GM21381 (cell line): Measurements from ENCODE around the gene HPSE.
A peak's percentile ranks its signal among the peaks of the same experiment; 100 is the strongest.

ENCODE experiments used
- ATAC-seq: cut with Tn5 transposase; IDR thresholded peaks from one replicate; pipeline ENCODE4 v1.9.1; 2021; ENCODE audit warnings: mild to moderate bottlenecking, moderate library complexity; ENCODE audit not compliant: unreplicated experiment

HPSE gene

GRCh38 chr4:83334425-83335241 lies at the start of gene HPSE:
Gene HPSE (minus strand): TSS chr4:83334848. CDS start chr4:83334782, 66 bp downstream.
- peak; percentile 94 for ATAC-seq

DNA sequence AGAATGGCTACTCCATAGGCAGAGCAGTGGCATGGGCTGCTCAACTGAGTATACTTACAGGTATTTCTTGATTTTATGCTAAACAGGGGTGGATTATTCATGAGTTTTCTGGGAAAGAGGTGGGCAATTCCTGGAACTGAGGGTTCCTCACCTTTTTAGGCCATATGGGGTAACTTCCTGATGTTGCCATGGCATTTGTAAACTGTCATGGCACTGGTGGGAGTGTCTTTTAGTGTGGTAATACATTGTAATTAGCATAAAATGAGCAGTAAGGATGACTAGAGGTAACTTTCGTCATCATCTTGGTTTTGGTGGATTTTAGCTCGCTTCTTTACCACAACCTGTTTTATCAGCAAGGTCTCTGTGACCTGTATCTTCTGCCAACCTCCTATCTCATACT lies 48.2 kb upstream of the HPSE start:
- ATAC-seq = no peak

GRCh38 chr4:83381173-83381572 lies 46.5 kb upstream of the HPSE start:
- ATAC-seq = no peak

- ATAC-seq = no peak
Measured at GRCh38 chr4:83378419-83378818, 43.8 kb upstream of the HPSE start.

- no peak for ATAC-seq
Measured at GRCh38 chr4:83372931-83373330, 38.3 kb upstream of the HPSE start.

DNA sequence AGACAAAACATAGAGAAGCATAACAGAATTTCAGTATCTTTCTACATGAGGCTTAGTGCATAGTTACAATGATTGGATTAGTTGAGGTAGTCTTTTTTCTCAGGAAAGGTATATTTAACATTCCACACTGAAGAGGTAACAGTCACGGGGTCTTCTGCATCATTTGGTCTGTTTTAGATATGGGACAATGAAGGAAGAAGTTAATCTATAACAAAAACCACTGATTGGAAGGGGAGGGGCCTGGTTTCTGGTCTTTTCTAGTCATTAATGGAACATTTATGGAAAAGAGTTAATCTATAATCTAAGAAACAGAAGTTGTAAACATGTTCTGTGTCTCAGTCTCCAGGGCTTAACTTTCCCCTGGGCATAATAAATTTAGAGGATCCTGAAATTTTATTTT lies 37.3 kb upstream of the HPSE start:
- no peak for ATAC-seq

GRCh38 chr4:83371235-83371634 lies 36.6 kb upstream of the HPSE start:
- ATAC-seq = no peak

- ATAC-seq = no peak
Measured at GRCh38 chr4:83370640-83370906, 35.9 kb upstream of the HPSE start.

DNA sequence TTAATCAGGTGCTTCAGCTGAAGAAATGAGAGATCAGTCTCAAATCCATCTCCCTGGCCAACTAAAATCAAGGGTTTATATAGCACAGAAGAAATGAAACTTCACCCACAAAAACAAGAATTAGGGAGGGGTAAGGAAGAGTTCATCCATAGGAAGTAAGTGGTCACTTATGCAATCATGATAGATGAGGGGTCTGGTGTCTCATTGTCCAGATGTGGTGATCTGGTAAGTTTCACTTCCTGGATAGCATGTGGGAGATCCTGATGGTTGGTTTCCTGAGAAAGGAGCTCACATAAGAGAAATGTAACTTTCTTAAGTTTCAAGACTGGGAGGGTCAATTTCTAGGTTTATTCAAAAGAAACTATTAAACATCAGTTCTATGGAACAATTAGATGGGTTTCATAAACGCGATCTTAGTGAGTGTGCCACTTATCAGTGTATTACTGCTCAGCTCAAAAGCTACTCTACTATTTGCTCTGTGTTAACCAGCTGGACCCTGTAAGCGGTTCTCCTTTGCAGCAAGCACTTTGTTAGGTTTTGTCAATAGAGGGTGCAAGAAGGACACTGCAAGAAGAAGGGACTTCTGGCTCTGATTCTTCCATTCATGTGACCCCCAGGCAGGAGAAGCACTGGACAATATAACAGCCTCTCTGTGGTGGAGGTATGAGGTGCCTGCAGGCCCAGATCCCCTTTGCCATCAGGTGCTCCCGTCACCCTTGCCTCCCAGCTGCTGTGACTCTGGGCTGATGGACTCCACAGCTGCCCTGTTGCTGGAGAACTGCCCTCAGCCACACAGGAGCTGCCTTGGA lies 35.4 kb upstream of the HPSE start:
- ATAC-seq = no peak

- ATAC-seq = no peak
Measured at GRCh38 chr4:83364312-83364711, 29.7 kb upstream of the HPSE start.

DNA sequence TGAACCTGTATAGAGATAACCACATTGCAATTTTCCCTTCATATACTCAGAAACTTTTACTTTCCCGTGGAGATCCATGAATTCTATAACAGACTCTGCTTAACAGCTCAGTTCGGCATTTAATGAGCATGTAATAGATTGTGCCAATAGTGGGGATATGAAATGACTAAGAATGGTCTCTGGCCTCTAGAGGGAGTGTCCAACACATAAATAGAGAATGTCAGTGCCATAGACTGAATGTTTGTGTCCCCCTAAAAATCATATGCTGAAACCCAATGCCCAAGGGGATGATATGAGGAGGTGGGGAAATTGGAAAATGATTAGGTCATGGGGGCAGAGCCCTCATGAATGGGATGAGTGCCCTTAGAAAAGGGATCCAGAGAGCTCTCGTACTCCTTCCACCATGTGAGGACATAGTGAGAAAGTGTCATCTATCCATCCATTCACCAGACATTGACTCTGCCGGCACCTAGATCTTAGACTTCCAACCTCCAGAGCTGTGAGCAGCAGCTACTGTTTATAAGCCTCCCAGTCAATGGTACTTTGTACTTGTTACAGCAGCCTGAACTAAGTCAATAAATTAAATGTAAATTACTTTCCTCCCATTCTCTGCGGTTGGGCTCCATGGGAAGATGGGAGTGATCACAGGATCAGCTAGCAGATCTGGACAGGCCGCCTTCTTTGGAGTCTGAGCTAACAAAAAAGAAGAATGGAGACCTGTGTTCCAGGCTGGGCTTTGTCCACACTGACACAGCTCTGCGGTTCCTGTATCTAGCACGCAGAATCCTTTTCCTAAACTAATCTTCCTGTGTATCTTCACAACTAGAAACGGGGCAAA lies 28.1 kb upstream of the HPSE start:
- ATAC-seq = peak; percentile 56

DNA sequence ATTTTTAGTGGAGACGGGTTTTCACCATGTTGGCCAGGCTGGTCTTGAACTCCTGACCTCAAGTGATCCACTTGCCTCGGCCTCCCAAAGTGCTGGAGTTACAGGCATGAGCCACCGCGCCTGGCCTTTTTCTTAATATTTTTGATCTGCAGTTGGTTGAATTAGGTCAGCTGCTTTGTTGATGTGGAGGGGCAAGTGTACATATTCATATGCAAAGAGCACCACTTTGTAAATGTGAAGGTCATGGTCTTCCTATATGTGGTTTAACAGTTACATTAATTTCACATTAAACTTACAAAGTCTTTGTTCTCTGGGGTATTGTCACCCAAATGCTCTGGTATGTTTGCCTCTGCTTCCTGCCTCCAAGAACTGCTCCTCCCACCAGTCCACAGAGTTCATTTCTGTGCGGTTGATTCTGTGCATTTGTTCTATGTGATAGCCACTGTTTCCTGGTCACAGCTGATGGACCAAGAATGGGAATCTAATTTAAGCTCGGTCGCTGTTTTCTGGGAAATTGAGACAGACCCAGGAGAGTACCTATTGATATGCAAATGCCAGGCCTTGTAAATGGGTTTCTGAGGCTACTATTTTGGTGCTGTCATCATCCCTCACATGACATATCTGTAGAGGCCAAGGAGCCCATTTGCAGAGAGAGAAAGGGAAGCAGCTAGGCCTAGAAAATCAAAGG lies 26.9 kb upstream of the HPSE start:
- ATAC-seq = no peak

DNA sequence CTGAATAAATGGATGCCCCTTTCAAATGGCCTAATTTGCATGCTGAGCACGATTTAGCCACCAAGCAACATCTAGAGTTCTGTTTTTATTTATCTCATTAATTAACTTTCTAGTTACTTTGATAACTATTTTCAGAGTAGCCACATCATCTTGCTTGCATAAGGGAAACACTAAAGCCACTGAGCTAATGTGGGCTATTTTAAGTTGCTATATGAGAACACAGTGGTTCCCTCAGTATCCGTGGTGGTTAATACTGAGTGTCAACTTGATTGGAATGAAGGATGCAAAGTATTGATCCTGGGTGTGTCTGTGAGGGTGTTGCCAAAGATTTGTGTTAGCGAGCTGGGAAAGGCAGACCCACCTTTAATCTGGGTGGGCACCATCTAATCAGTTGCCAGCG lies 25.4 kb upstream of the HPSE start:
- no peak for ATAC-seq

GRCh38 chr4:83358410-83358809 lies 23.8 kb upstream of the HPSE start:
- ATAC-seq = no peak

- peak; percentile 81 for ATAC-seq
Measured at GRCh38 chr4:83356899-83357661, 22.4 kb upstream of the HPSE start.

- no peak for ATAC-seq
Measured at GRCh38 chr4:83353516-83353915, 18.9 kb upstream of the HPSE start.

GRCh38 chr4:83348074-83348473 lies 13.4 kb upstream of the HPSE start:
- no peak for ATAC-seq

DNA sequence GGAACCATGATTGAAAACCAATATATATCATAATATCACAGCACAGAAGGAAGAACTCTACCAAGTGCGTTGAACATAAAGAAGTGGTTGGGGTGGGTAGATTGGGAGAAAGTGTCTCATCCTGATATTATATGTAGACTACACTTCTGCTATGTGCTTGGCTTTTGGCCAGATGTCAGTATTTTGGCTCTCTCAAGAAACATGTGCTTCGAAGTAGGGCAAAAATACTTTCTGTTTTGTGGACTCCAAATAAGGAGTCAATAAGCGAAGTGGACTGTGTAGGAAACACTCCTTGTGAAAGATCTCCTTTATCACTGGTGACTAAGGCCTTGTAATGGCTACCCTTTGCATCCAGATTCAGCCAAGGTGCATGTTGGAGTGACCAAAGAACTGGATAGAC lies 7.8 kb upstream of the HPSE start:
- ATAC-seq = no peak

GRCh38 chr4:83340692-83341343 lies 6.2 kb upstream of the HPSE start:
- peak; percentile 68 for ATAC-seq

GRCh38 chr4:83339573-83339972 lies 4.9 kb upstream of the HPSE start:
- ATAC-seq = no peak
